Measurements from ENCODE around the gene FITM1. TPM values are rescaled to one million over a fixed set of nuclear protein-coding genes. Genes with fewer than 3 reads are reported as not detected.
A peak's percentile ranks its signal among the peaks of the same experiment; 100 is the strongest.

The FITM1 gene
- total RNA-seq, 2 experiments from 2014 or later = 1.5 to 1.7 TPM

DNA sequence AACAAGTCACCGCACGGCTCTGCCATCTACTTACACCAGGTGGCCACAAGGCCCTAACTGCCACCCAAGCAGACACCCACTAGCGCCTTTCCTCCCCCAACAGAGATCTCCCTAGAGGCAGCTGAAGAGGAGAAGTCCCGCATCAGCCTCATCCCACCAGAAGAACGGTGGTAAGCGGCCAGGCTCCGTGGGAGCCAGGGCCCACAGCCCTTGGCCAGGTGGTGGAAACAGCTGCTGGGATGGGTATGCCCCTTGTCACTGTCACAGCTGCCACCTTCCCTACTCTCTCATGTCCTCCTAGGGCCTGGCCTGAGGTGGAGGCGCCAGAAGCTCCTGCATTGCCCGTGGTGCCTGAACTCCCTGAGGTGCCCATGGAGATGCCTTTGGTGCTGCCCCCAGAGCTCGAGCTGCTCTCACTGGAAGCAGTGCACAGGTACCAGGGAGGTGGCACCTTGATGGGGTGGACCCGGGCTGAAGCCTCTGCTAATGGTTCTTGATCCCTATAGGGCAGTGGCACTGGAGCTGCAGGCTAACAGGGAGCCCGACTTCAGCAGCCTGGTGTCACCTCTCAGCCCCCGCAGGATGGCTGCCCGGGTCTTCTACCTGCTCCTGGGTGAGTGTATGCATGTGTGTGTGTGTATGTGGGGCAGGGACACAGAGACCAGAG, 49.0 kb downstream of the FITM1 start:
- Histone ChIP-seq H3K4me3 (ENCODE audit: low read length) (no peak overlapping the region), H3K36me3 (ENCODE audit: insufficient read depth, low read length) (peaks cover 83% of the 10 kb centered on the region), H3K27ac (ENCODE audit: low read depth in 1 of 2, low read length in 2 of 2) (no peak overlapping the region), H3K4me1 (ENCODE audit: insufficient read depth, low read length) (peaks cover 3% of the 10 kb centered on the region), H3K9me3 (ENCODE audit: control insufficient read depth in 1 of 2, insufficient read depth in 1 of 2, low read length in 2 of 2) (no peaks in the 10 kb centered on the region), H3K27me3 (ENCODE audit: control insufficient read depth in 1 of 2, insufficient read depth in 2 of 2, low read length in 2 of 2) (no peaks in the 10 kb centered on the region)
- ATAC-seq (ENCODE audit: poor library complexity) (no peak), DNase-seq (no peak)
- Mint-ChIP-seq H3K4me1 (ENCODE audit: low read depth) (peaks cover 6% of the 10 kb centered on the region), H3K27me3 (no peaks in the 10 kb centered on the region), H3K27ac (peak overlapping the region; percentile 47), H3K36me3 (ENCODE audit: low read depth) (peaks cover 81% of the 10 kb centered on the region), H3K4me3 (no peak overlapping the region), H3K9me3 (no peaks in the 10 kb centered on the region)
- intact Hi-C loops (cut with DNase I, micrococcal nuclease) = no loop called here
- TF ChIP-seq, protein P1, sequence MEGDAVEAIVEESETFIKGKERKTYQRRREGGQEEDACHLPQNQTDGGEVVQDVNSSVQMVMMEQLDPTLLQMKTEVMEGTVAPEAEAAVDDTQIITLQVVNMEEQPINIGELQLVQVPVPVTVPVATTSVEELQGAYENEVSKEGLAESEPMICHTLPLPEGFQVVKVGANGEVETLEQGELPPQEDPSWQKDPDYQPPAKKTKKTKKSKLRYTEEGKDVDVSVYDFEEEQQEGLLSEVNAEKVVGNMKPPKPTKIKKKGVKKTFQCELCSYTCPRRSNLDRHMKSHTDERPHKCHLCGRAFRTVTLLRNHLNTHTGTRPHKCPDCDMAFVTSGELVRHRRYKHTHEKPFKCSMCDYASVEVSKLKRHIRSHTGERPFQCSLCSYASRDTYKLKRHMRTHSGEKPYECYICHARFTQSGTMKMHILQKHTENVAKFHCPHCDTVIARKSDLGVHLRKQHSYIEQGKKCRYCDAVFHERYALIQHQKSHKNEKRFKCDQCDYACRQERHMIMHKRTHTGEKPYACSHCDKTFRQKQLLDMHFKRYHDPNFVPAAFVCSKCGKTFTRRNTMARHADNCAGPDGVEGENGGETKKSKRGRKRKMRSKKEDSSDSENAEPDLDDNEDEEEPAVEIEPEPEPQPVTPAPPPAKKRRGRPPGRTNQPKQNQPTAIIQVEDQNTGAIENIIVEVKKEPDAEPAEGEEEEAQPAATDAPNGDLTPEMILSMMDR (IDR thresholded peaks at IDR 0.05) = no peak
- ChIA-PET CTCF (interaction anchor here (1.0 kb wide), 1 partner anchor 36 kb away, joined by 3 read pairs; the partner anchor contains the start of gene MDP1), POLR2A (interaction anchor here (0.9 to 1.8 kb wide), 2 partner anchors 9 to 18 kb away, joined by 3 to 4 read pairs; partner anchors contain the start of genes IPO4 and IRF9)

DNA sequence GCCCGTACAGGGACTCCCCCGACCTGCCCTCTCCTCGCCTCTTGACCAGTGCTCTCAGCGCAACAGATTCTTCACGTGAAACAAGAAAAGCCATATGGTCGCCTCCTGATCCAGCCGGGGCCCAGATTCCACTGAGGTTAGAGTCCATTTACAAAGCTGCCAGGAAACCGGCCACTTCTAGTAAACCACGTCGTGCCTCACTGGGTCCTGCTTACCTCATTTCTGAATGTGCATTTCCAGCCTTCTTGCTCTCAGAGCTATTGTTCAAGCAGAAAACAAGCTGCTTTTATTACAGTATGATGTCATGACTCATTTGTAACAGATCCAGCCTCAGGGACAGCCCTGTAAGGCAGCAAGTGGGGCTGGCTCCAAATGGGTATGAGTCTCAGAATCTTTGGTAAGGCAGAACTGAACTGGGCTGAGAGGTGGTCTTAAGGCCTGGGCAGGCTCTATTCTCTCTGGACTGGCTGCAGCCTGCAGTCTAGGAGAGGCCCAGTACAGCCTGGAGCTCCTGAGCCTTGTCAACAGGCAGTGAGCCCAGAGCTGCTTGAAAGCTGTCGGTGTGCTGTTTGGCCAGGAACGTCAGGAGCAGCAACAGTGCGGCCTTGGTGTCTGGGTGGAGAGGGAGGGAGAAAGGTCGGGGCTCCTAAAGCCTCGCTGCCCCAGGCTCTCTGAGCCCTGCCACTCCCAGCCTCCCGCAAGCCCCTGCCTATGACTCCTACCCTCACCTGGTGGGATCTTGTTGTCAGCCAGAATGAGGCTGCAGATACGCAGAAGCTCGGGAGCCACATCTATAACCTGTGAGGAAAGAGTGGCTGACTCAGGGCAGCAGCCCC, 49.7 kb downstream of the FITM1 start:
- H3K9me3 ChIP-seq (ENCODE audit: control insufficient read depth in 1 of 2, insufficient read depth in 1 of 2, low read length in 2 of 2) = no peaks in the 10 kb centered on the region
- peaks cover 3% of the 10 kb centered on the region for H3K4me1 ChIP-seq (ENCODE audit: insufficient read depth, low read length)
- ChIA-PET POLR2A (interaction anchor here (1.3 to 1.8 kb wide), 3 partner anchors 8 to 19 kb away, joined by 4 read pairs; partner anchors contain the start of genes IPO4 and IRF9), CTCF (no interaction called here)
- no peaks in the 10 kb centered on the region for H3K27me3 ChIP-seq (ENCODE audit: control insufficient read depth in 1 of 2, insufficient read depth in 2 of 2, low read length in 2 of 2)
- Mint-ChIP-seq H3K36me3 (ENCODE audit: low read depth) (peaks cover 80% of the 10 kb centered on the region), H3K9me3 (no peaks in the 10 kb centered on the region), H3K4me3 (no peak overlapping the region), H3K27ac (no peak overlapping the region), H3K27me3 (no peaks in the 10 kb centered on the region), H3K4me1 (ENCODE audit: low read depth) (no peaks in the 10 kb centered on the region)
- H3K4me3 ChIP-seq (ENCODE audit: low read length) = no peak overlapping the region
- DNase-seq = no peak
- TF ChIP-seq, protein P1 (IDR thresholded peaks at IDR 0.05) = no peak
- intact Hi-C loops (cut with DNase I, micrococcal nuclease) = no loop called here
- ATAC-seq (ENCODE audit: poor library complexity) = no peak
- H3K36me3 ChIP-seq (ENCODE audit: insufficient read depth, low read length) = peaks cover 87% of the 10 kb centered on the region
- H3K27ac ChIP-seq (ENCODE audit: low read depth in 1 of 2, low read length in 2 of 2) = no peak overlapping the region

DNA sequence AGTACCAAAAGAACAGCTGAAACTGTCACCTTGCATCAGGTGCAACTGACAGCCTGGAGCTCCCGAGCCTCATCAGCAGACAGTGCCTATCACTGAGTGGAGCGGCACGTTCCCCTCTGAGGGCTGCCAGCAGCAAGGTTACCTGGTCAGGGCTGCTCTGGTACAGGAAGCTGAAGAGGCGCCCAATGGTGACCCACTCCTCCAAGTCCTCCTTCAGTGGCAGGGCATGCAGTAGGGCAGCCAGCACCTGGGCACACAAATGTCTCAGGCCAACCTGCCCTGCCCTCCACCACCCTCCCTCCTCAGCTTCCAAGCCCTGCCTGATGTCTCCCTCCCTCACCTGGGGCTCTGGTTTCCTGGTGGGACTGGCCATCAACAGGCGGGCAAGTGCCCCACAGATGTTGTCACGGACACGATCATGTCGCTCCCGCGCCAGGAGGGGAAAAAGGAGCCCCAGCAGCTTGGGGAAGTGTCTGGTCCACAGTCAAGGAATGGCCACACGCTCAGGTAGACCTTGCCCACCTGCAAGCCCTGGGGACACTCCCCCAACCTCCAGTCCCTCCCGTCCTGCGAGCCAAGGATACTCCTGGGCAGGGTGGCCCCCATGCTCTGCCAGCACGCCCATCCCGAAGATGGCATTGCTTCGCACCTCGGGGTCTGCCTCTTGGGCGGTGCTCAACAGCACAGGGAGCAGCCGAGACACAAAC, 51.1 kb downstream of the FITM1 start:
- Histone ChIP-seq H3K4me3 (ENCODE audit: low read length) (no peak overlapping the region), H3K27ac (ENCODE audit: low read depth in 1 of 2, low read length in 2 of 2) (no peak overlapping the region), H3K27me3 (ENCODE audit: control insufficient read depth in 1 of 2, insufficient read depth in 2 of 2, low read length in 2 of 2) (no peaks in the 10 kb centered on the region), H3K4me1 (ENCODE audit: insufficient read depth, low read length) (peaks cover 3% of the 10 kb centered on the region), H3K36me3 (ENCODE audit: insufficient read depth, low read length) (peaks cover 98% of the 10 kb centered on the region), H3K9me3 (ENCODE audit: control insufficient read depth in 1 of 2, insufficient read depth in 1 of 2, low read length in 2 of 2) (no peaks in the 10 kb centered on the region)
- Mint-ChIP-seq H3K4me3 (no peak overlapping the region), H3K27ac (peak overlapping the region; percentile 42), H3K27me3 (no peaks in the 10 kb centered on the region), H3K36me3 (ENCODE audit: low read depth) (peaks cover 86% of the 10 kb centered on the region), H3K4me1 (ENCODE audit: low read depth) (no peaks in the 10 kb centered on the region), H3K9me3 (no peaks in the 10 kb centered on the region)
- TF ChIP-seq, protein P1 (IDR thresholded peaks at IDR 0.05) = no peak
- intact Hi-C loops (cut with DNase I, micrococcal nuclease) = no loop called here
- DNase-seq (no peak), ATAC-seq (ENCODE audit: poor library complexity) (peak; percentile 7)
- ChIA-PET POLR2A (interaction anchor here (1.3 to 1.4 kb wide), 2 partner anchors 11 to 20 kb away, joined by 4 read pairs; partner anchors contain the start of gene IRF9), CTCF (no interaction called here)
